GM19025 (cell line): ENCODE data around the gene DNAH10.

Experiments used
- ATAC-seq: cut with Tn5 transposase; IDR thresholded peaks from one replicate; pipeline ENCODE4 v1.9.1; 2021; ENCODE audit warnings: mild to moderate bottlenecking, low read depth, moderate library complexity; ENCODE audit not compliant: unreplicated experiment

Gene DNAH10

DNA sequence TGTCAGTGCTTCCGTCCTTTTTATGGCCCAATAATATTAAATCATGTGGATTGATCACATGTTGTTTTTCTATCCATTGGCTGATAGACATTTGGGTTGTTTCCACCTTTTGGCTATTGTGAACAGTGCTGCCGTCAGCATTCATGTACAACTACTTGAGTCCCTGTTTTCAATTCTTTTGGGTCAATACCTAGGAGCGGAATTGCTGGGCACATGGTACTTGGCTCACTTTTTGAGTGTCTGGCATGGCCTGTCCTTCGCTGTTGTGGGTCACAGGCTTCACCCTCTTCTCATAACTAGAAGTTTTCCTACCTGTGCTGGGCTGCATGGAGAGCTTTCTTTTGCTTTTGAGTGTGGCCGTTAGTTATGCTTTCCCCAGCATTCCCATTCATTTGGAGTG, 72.7 kb downstream of the DNAH10 start:
- no peak for ATAC-seq

DNA sequence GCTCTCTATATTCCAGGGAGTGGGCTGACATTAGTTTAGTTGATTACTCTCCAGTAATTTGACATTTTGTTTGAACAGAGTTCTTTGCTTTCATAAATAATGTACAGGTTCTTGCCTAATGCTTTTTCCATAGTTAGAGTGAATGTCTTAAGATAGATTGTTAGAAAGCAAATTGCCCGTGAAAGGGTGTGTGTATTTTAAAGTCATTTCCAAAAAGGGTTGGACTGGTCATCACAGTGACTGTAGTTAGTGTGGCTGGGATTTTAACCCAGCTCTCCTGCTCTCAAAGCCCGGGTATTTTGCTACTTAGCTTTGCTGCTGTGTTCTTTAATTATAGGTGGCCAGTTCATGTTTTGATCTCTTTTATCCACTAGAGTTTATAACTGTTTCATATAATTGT, 74.2 kb downstream of the DNAH10 start:
- ATAC-seq, result no peak

DNA sequence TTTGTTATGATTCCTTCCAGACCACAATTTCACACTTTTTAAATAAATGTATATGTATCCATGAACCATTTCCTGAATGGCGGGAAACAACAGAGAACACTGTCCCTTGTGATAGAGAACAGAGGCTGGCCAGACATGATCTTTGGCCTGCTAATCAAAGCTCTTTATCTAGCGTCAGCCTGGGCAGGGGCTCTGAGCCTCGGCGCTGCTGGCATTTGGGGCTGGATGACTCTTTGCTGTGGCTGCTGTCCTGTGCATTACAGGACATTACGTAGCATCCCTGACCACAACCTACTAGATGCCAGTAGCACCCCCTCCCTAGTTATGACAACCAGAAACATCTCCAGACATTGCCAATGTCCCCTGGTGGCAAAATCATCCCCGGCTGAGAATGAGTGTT, 77.7 kb downstream of the DNAH10 start:
- no peak for ATAC-seq

DNA sequence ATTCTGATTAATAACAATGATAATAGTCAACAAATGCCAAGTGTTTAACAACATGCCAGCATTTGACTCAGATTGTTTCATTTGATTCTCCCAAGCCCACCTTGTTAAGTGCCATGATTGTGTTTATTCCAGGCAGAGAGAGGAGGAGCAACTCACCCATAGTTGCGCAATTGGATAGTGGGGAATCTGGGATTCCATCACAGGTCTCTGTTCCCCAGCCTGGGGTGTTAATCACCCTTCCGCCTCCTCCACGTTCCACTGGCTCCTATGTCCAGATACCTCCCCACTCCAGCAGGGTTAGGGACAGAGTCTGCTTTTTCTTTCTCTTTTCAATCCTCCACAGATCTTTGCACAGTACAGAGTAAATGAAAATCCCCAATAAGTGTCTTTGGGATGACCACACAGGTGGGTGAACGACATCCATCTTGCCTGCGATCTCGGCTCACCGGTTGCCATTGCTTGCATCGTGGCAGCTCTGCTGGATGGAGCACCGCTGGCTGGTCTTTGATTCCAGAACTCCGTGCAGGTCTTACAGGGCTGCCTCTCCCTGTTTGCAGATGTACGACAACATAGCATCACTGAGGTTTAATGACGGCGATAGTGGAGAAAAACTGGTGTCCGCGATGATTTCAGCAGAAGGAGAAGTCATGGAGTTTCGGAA, 78.8 kb downstream of the DNAH10 start:
- no peak for ATAC-seq

DNA sequence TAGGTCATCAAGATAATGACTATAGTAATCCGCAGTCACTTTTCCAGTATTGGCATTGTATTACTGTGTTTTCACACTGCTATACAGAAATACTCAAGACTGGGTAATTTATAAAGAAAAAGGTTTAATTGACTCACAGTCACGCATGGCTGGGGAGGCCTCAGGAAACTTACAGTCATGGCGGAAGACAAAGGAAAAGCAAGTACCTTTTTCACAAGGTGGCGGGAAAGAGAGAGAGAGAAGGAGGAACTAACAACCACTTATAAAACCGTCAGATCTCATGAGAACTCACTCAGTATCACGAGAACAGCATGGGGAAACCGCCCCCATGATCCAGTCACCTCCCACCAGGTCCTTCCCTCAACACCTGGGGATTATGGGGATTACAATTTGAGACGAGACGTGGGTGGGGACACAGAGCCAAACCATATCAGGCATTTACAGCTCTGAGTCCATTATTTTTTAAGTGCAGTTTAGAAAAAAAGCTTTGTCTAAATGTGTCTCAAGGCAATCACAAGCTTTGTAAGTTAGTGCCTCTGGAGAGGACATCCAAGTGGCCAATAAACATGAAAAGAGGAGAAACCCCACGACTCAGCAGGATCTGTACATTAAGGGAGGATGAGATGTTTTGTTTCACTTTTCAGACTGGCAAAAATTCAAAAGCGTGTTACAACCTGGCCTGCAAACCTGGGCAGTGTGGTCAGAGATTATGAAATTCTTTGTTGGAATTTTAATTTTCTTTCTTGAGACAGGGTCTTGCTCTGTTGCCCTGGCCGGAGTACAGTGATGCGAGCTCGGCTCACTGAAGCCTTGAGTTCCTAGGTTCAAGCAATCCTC, 82.0 kb downstream of the DNAH10 start:
- ATAC-seq, result no peak

DNA sequence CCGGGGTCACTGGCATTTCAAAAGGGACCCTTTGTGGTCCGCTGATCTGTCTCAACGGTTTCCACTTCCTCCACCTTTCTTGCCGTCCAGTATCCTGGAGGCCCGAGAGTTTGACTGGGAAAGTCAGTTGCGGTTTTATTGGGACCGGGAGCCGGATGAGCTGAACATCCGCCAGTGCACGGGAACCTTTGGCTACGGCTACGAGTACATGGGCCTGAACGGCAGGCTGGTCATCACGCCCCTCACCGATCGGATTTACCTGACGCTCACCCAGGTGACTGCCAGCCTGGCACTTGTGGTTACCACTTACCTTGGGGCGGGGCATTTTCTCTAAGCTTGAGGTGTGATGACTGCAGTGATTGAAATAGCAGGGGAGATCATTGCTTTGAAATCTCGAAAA, 83.8 kb downstream of the DNAH10 start:
- ATAC-seq, result no peak

DNA sequence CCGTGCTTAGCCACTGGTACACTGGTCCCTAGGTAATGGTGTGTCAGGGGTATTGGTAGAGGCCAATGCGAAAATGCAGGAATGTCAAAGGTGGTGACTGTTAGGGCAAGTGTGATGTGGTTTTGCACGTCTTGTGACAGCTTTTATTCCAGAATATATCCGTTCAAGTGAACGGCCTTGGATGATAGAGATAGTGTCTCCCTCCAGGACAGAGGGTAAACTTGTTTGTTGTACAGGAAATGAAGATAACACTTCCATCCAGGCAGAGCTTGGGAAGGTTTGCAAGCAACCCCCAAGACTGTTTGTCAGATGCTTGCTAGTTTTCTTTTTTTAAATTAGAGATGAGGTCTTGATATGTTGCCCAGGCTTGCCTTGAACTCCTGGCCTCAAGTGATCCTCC, 84.2 kb downstream of the DNAH10 start:
- ATAC-seq, result no peak

DNA sequence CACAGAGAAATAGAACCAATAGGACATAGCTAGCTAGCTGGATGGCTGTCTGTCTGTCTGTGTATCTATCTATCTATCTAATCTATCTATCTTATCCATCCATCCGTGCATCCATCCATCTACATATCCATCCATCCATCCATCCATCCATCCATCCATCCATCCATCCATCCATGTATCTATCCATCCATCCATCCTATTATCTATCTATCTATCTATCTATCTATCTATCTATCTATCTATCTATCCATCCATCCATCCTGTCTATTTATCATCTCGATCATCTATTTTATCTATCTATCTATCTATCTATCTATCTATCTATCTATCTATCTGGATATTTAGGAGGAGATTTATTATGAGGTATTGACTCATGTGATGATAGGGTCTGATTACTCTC, 84.9 kb downstream of the DNAH10 start:
- no peak for ATAC-seq

DNA sequence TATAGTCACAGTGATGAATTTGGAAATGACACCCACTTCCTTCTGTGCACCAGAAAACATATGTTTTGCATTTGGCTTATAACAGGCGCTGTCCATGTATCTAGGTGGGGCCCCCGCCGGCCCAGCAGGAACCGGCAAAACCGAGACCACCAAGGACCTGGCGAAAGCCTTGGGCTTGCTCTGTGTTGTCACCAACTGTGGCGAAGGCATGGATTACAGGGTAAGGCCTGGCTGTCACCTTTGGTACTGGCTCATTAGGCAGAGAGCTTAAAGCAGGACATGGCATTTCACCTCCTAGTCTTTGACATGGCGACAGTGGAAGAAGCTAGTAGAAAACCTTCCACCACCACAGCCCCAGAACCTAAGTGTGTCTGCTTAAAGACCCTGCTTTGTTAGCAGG, 85.8 kb downstream of the DNAH10 start:
- ATAC-seq, result no peak

DNA sequence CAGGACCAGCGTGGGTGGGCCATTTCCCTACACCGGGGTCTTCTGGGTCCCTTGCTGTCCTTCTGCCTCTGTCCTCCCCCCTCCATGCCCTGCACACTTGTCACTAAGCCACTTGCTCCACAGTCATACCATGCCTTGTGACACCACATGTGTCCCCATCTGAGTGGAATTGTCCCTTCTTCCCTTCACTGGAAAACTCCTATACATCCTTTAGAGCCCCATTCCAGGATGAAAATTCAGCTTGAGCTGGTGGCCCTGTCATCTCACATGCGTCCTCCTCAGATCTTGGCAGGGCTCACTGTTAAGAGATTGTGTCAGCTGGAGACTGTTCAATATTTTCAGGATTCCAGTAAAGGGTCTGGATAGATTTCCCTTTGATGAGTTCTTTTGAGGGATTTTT, 87.4 kb downstream of the DNAH10 start:
- ATAC-seq, result no peak

DNA sequence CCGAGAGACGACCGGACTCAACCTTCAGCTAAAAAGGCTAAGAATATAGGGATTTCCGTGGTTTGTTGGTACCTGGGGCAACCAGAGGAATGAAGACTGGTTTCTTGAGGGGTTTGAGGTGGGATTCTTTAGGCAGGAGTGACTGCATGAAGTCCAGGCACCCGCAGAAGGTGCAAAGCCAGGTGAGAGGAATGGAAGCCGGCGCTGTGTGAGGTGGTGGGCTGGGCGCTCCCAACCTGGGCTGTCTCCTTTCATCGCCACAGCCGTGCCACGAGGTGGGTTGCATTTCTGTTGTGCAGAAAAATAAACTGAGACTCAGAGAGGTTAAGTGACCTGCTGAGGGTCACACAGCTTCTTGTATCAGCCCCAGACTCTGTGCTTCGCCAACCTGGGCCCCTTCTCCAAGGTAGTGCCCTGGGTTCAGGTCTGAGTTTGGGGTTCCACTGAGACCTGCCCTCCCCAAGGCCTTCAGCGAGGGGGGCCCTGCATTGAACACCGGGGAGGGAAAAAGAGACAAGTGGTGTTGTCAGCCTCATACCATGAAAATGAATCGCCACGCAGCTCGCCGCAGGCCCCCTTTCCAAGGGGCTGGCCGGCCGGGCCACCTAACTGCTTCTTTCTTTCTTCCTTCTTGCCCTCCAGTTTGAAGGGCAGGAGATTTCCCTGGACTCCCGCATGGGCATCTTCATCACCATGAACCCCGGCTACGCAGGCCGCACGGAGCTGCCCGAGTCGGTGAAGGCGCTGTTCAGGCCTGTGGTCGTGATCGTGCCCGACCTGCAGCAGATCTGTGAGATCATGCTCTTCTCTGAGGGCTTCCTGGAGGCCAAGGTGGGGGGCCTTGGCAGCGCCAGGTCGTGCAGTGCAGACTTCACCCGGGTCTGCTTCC, 88.4 kb downstream of the DNAH10 start:
- ATAC-seq, result no peak

DNA sequence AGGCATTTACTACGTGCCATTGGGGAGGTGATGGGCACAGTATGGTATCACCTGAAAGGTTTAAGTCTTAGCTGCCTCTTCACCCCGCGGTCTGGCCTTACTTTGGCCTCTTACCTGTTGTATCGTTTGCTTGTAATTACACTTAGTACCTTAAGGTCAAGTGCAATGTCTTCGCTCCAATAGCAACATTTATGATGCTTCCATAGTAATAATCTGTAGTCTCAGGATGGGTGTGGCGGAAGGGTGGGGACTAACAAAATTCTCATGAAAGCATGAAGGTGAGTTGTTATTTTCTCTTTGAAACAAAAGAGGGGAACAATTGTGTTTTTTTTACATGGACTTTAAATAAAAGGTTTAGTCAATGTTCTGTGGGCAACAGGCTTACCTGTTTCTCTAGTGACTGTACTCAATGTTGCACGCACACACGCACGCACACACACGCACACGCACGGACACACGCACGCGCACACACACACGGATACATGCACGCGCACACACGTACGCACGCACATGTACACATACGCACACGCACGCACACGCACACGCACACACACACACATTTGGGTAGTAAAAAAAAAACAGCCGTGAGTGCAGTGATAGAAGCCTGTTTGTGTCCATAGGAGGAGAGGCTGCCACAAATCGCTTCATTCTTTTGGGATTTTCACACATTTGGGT, 91.4 kb downstream of the DNAH10 start:
- ATAC-seq, result no peak

DNA sequence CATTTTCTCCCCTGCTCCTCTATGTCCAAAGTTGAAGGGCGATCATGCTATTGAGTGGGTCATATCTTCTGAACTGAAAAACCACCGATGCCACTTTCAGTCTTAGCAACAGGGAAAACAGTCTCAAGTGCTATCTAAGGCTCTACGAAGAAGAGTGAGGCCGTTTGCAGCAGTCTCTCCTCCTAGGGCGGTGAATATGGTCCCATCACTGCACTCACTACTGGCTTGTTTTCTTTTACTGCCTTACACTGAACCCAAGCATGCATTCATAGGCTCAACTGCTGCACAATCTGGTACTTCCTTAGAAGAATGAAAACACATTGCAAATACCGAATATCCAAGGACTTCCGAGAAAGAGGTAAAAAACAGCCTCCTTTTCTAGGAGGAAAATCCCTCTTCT, 92.1 kb downstream of the DNAH10 start:
- ATAC-seq, result no peak

DNA sequence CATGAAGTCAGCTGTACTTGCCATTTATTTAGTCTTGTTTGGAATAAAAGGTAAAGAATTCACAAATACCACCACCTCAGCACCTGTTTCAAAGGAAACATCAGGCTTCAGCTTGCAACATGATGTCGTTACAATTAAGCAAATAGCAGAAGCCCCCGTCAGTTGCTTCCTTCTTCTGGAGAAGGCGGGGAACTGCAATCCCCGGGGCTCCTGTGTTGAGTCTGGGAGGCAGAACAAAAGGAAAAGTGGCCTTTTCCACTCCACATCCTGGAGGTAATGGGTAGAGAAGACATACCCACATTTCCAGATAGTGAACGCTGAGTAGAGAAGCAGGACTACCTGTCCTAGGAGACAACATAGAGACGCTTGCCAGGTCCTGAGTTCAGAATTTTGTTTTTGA, 92.8 kb downstream of the DNAH10 start:
- ATAC-seq, result no peak

DNA sequence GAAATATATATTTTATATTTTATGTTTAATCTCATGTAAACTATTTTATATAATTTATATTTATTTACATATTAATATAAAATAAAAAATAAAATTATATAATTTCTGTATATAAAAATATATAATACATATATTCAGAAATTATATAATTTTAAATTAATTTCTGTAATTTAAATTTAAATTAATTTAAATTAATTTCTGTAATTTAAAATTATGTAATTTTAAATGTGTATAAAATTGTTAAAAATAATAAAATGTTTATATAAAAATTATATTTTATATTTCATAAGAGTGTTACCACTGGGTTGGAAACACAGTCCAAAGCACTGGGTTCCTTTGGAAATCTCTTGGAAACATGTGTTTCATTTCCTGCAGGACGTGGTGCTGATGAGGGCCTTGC, 94.6 kb downstream of the DNAH10 start:
- ATAC-seq, result no peak

DNA sequence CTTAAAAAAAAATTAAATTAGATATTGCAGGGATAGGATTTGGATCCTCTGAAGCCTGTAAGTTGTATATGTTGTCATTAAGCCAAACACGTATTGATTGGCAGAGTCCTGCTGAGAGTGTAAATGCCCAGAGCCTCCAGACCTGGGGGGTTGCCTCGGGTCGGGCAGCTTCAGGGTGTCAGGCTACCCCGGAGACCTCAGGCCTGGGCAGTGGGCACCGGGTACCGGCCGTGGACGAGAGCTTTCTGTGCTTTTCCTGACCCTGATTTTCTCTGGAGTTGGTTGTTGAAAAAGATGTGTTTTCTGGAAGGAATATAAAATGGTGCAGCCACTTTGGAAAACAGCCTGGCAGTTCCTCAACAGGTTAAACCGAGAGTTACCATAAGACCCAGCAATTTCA, 96.1 kb downstream of the DNAH10 start:
- no peak for ATAC-seq

DNA sequence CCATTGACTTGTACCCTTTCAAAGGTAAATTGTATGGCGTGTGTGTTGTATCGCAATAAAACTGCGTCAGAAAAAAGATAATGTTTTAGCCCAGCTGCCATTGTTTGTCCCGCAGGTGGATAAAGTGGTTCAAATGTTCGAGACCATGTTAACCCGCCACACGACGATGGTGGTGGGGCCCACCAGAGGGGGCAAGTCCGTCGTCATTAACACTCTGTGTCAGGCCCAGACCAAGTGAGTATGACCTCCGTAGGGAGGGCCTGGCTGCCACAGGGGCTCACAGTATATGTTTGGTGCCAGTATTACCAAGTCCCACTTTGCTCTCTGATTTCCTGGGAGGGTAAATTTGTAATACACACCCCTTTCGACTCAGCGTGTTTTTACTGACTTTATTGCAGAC, 96.9 kb downstream of the DNAH10 start:
- ATAC-seq, result no peak

DNA sequence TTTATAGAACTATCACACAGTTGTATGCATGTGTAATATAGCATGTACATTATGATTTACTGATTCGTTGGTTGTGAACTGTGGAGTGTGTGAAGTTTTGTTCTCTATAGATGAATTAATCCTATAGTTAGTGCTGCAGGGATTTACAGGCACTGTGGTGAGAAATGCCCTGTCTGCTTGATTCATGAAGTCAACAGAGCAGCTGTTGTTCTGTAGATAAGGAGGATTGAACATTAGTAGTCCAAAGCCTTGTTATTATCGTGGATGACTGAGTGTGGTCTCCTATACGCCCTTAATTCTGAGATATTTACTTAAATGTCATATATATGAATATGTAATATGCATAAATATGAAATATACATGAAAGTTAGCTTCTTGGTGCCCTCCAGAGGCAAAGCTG, 98.3 kb downstream of the DNAH10 start:
- ATAC-seq, result no peak

DNA sequence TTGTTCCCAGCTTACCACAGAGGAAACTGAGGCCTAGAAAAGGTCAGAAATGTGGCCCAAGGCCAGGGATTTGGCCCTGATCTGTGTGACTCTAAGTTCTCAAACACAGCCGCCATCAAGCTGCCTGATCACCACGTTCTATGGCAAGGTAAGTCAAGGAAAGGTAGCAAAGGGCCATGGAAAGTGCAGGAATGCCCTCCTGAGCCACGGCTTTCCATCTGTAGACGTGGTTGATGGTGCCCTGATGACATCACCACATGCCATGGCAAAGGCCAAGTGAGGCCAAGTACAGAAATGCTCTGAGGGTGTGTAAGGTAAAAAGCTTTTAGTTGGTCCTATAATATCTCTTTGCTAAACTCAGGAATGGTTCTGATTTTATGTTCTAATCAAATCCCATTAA, 99.3 kb downstream of the DNAH10 start:
- no peak for ATAC-seq

DNA sequence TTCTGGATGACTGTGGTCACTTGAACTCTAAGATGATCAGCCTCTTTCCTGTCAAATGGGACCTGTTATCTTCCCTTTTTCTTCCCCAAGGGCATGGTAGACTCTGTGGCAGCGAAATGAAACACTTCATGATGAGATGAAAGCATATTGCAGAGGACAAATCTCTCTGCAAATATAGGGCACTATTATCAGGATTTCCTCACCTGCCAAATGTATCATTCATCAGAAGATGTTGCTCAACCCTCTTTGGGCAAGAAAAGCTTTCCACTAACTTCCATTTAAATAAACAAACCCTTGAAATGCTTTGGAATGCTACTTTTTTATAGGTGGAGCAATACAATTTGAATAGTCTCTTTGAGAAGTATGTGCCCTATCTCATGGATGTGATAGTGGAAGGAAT, 105.0 kb downstream of the DNAH10 start:
- no peak for ATAC-seq

DNA sequence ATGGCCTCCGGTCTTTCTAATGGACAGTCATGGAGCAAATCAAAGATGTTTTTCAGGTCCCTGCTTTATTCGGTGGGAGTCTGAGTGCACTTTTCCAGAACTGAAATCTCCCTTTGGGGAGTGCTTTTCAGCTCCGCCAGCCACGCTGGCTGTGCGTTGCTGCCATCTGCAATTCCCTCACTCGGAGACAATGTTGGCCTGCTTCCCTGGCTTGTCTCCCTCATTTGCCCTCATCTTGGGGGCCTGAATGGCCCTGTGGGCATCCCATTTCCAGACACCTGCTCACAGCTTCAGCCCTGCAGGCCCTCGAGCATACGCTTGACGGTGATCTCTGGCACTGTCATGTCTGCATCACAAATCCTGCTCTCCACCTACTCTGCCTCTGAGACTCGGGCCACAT, 106.7 kb downstream of the DNAH10 start:
- no peak for ATAC-seq
